Gastrocnemius medialis (tissue), 4 donors: ENCODE results near the gene PITX3. TPM values are rescaled to one million over a fixed set of nuclear protein-coding genes. Genes with fewer than 3 reads are reported as not detected.

Experiments
- ATAC-seq, 2 donors: fragments of 150-250 bp; one replicate each; pipeline ENCODE4 v1.9.1; 2016
- DNase-seq, 2 donors: peaks; one replicate each; pipeline ENCODE4 v3.0.0-alpha.2; 2019
- H3K27ac ChIP-seq, 4 donors: fragments of 200-600 bp; sonication (generic); 1 replicate in 1 of 4; 2 replicates in 3 of 4; pipeline ENCODE4 v1.5.1; 2016 to 2018; ENCODE audit warnings: mild to moderate bottlenecking in 2 of 4, moderate library complexity in 1 of 4
- H3K27me3 ChIP-seq, 3 donors: fragments of 200-600 bp; sonication (generic) in 2 of 3; 1 replicate in 1 of 3; 2 replicates in 2 of 3; pipeline versions ENCODE4 v1.5.1 to v1.6.0; 2016 to 2019; ENCODE audit warnings: mild to moderate bottlenecking in 1 of 3, moderate library complexity in 1 of 3
- H3K36me3 ChIP-seq, 2 donors: fragments of 200-600 bp; sonication (generic) in 1 of 2; one replicate each; pipeline ENCODE4 v1.5.1; 2017 to 2018
- H3K4me1 ChIP-seq, 2 donors: fragments of 200-600 bp; sonication (generic) in 1 of 2; one replicate each; pipeline ENCODE4 v1.5.1; 2016 to 2017; ENCODE audit warnings: mild to moderate bottlenecking in 2 of 2
- H3K4me3 ChIP-seq, 4 donors: fragments of 200-600 bp; sonication (generic) in 3 of 4; 1 replicate in 1 of 4; 2 replicates in 3 of 4; pipeline ENCODE4 v1.5.1; 2016 to 2019; ENCODE audit warnings: mild to moderate bottlenecking in 2 of 4
- H3K9me3 ChIP-seq, 3 donors: fragments of 200-600 bp; sonication (generic) in 2 of 3; 1 replicate in 1 of 3; 2 replicates in 2 of 3; pipeline ENCODE4 v1.5.1; 2016 to 2019
- POLR2A ChIP-seq, 2 donors: fragments of 450-650 bp; IDR thresholded peaks; one replicate each; pipeline ENCODE4 v1.6.1; 2017; ENCODE audit warnings: antibody characterized with exemption in 2 of 2, mild to moderate bottlenecking in 2 of 2, moderate library complexity in 2 of 2
- in situ Hi-C, 4 donors: fragments of 200-750 bp; cut with MboI; loops; one replicate each; pipeline versions ENCODE4 v1.15.0 to v1.8.0; 2017; ENCODE audit warnings: low sequenced_read_pairs in 4 of 4
- intact Hi-C: fragments of 100-400 bp; cut with DNase I; formaldehyde crosslinking; loops from one replicate; pipeline ENCODE4 v1.15.1; 2023; ENCODE audit warnings: low total_unique reads
- total RNA-seq, 4 donors: library from RNA; depleted of rRNA; stranded (reverse); fragments of >200 nt; gene quantifications; one replicate each; pipeline versions ENCODE4 v1.1.0 to v1.2.3, GENCODE V29; 2016
- TF ChIP-seq, protein P1 (sequence below), 5 experiments: fragments of 450-650 bp in 3 of 5; fragments of 200-600 bp in 2 of 5; sonication (generic) in 2 of 5; IDR thresholded peaks in 4 of 5; conservative IDR thresholded peaks in 1 of 5; 1 replicate in 4 of 5; 2 replicates in 1 of 5; pipeline ENCODE4 v1.5.1; 2016 to 2019; ENCODE audit warnings: antibody characterized with exemption in 5 of 5, mild to moderate bottlenecking in 3 of 5, moderate library complexity in 3 of 5

PITX3 gene
- total RNA-seq, 4 donors from 2014 or later, result 4.2 to 8.9 (median 6.5) TPM

DNA sequence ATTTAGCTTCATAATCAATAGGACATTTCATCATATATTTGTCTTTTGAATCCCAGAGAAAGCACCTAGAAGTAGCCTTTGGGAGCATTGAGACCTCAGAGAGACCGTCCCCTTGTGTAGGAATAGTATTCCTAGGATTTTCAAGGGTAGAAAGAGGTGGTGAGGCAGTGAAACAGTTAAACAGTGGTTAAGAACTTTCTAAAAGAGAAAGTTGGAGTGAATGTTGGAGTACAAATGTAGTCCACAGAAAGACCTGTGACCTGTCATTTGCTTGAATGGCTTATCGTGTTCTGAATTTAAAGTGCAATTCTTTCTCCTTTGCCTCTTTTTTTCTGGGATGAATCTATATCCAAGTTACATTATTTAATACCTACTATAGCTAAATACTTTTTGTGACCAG is 34.0 kb upstream of the PITX3 start:
- H3K4me1 ChIP-seq, result peaks cover 61 to 72% of the 10 kb centered on the region in 2 donors
- peak overlapping the region; percentile 25 to 89 (median 60) for H3K27ac ChIP-seq
- ATAC-seq (no peak), DNase-seq (no peak)
- TF ChIP-seq, protein P1, sequence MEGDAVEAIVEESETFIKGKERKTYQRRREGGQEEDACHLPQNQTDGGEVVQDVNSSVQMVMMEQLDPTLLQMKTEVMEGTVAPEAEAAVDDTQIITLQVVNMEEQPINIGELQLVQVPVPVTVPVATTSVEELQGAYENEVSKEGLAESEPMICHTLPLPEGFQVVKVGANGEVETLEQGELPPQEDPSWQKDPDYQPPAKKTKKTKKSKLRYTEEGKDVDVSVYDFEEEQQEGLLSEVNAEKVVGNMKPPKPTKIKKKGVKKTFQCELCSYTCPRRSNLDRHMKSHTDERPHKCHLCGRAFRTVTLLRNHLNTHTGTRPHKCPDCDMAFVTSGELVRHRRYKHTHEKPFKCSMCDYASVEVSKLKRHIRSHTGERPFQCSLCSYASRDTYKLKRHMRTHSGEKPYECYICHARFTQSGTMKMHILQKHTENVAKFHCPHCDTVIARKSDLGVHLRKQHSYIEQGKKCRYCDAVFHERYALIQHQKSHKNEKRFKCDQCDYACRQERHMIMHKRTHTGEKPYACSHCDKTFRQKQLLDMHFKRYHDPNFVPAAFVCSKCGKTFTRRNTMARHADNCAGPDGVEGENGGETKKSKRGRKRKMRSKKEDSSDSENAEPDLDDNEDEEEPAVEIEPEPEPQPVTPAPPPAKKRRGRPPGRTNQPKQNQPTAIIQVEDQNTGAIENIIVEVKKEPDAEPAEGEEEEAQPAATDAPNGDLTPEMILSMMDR (IDR thresholded peaks at IDR 0.05 in 4 of 5, conservative IDR thresholded peaks at IDR 0.05 in 1 of 5), result no peak
- TF ChIP-seq POLR2A (IDR thresholded peaks at IDR 0.05), result no peak
- in situ Hi-C loops (no loop called here), intact Hi-C loops (no loop called here)
- no peaks in the 10 kb centered on the region for H3K36me3 ChIP-seq
- H3K9me3 ChIP-seq, result no peaks in the 10 kb centered on the region
- no peak overlapping the region for H3K4me3 ChIP-seq
- no peaks in the 10 kb centered on the region for H3K27me3 ChIP-seq

DNA sequence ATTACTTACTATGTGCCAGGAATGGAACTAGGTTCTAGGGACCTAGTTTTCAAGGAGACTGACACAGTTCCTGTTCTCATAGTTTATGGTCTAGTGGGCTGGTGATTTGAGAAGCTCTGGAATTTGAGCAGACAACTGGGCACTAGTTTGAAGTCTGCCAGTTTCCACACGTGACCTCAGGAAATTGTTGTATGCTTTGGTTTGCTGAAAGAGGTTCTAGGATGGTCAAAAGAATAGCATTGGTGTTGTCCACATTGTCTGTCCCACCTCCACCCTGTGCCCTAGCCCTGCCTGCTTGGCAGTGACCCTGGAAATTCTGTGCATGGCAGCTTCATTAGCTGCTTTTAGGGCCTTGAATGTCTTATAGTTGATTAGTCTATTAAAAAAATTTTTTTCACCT is 32.8 kb upstream of the PITX3 start:
- ATAC-seq, result peak; percentile 21 to 33

DNA sequence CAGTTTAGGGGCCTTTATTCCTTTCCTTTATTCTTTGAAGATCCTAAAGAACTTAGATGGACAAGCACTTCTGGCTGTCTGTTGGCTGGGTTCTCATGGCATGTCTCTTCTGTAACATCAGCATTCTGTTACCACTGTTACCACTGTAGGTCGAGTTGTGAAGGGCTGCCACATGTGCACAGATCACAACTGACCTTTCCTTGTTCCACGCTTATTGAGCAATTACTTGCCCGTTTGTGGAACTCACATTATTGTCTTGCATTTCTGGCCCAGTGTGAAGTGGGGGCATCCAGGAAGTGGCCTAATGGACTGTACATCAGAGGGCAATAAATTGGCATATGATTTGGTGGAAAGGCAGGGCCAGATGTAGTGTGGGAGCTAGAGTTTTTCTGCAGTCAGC is 27.7 kb upstream of the PITX3 start:
- Histone ChIP-seq H3K36me3 (no peaks in the 10 kb centered on the region), H3K27me3 (no peaks in the 10 kb centered on the region), H3K9me3 (no peaks in the 10 kb centered on the region), H3K27ac (peak overlapping the region; percentile 75 to 85 (median 83)), H3K4me1 (peaks cover 79 to 81% of the 10 kb centered on the region in 2 donors), H3K4me3 (no peak overlapping the region)
- intact Hi-C loops (no loop called here), in situ Hi-C loops (no loop called here)
- TF ChIP-seq, protein P1 (IDR thresholded peaks at IDR 0.05 in 4 of 5, conservative IDR thresholded peaks at IDR 0.05 in 1 of 5), result no peak
- no peak for TF ChIP-seq POLR2A (IDR thresholded peaks at IDR 0.05)
- peak; percentile 19 to 68 for DNase-seq
- peak; percentile 59 to 84 for ATAC-seq

More for the DNA sequence above, 32.8 kb upstream of the PITX3 start:
- H3K27me3 ChIP-seq, result no peaks in the 10 kb centered on the region
- H3K4me3 ChIP-seq, result no peak overlapping the region
- DNase-seq, result no peak
- no peaks in the 10 kb centered on the region for H3K9me3 ChIP-seq
- no peak for TF ChIP-seq POLR2A (IDR thresholded peaks at IDR 0.05)
- TF ChIP-seq, protein P1 (IDR thresholded peaks at IDR 0.05 in 4 of 5, conservative IDR thresholded peaks at IDR 0.05 in 1 of 5), result no peak
- H3K4me1 ChIP-seq, result peaks cover 57 to 72% of the 10 kb centered on the region in 2 donors
- peak overlapping the region; percentile 36 to 89 (median 73) for H3K27ac ChIP-seq
- no peaks in the 10 kb centered on the region for H3K36me3 ChIP-seq
- intact Hi-C loops (no loop called here), in situ Hi-C loops (no loop called here)

DNA sequence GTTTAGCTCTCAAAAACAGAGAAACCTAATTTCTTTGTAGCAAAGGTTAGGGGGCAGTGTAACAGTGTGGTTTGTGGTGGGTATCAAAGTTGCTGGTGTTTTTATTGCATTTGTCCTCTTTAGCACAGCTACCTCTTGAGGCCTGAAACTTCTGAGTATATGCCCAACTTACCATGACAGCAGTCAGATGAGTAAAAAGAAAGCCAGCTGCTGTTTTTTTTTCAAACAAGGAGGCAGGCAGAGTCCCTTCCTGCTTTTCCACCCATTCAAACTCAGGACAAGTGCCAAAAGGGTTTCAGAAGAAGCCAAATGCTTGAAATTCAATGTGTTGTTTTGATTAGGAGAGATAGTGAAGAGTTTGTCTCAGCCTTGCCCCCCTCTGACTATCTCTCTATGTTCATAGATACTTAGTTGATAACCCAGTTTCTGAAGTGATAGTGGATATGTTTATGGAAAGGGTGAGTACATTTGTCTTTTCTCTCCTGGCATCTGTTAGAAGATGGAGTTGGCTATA is 27.1 kb upstream of the PITX3 start:
- Histone ChIP-seq H3K9me3 (no peaks in the 10 kb centered on the region), H3K4me1 (peaks cover 79 to 81% of the 10 kb centered on the region in 2 donors), H3K4me3 (no peak overlapping the region), H3K27me3 (no peaks in the 10 kb centered on the region), H3K36me3 (no peaks in the 10 kb centered on the region), H3K27ac (peak overlapping the region; percentile 75 to 85 (median 83))
- intact Hi-C loops, result no loop called here
- TF ChIP-seq, protein P1 (IDR thresholded peaks at IDR 0.05 in 4 of 5, conservative IDR thresholded peaks at IDR 0.05 in 1 of 5), result no peak
- no peak for TF ChIP-seq POLR2A (IDR thresholded peaks at IDR 0.05)
- in situ Hi-C loops, result no loop called here
- ATAC-seq (peak in 1 of 2 donors; percentile 29), DNase-seq (no peak)

DNA sequence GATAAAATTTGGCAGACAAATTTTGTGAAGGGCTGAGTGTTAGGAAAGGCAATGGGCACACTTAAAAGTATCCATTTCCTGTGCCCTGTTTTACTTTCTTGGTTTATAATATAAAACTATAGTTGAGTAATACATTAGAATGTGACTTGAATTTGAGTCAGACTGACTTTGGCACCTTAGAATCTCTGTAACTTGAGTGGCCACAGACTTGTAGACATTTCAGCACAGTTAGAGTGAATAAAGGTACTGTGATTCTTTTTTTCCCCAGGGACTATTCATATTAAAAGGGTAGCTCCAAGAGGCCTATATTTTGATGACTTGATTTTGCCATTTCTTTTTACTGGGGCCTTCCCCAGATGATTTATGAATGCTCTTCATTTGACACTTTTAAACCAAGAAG is 26.4 kb upstream of the PITX3 start:
- peak; percentile 70 to 81 for ATAC-seq
- in situ Hi-C loops, result no loop called here

More for the DNA sequence above, 26.4 kb upstream of the PITX3 start:
- TF ChIP-seq POLR2A (IDR thresholded peaks at IDR 0.05), result no peak
- TF ChIP-seq, protein P1 (IDR thresholded peaks at IDR 0.05 in 4 of 5, conservative IDR thresholded peaks at IDR 0.05 in 1 of 5), result no peak
- intact Hi-C loops, result no loop called here
- H3K4me1 ChIP-seq, result peaks cover 79 to 82% of the 10 kb centered on the region in 2 donors
- peak overlapping the region; percentile 75 to 85 (median 83) for H3K27ac ChIP-seq
- no peaks in the 10 kb centered on the region for H3K36me3 ChIP-seq
- no peak for DNase-seq
- H3K9me3 ChIP-seq, result no peaks in the 10 kb centered on the region
- no peak overlapping the region for H3K4me3 ChIP-seq
- no peaks in the 10 kb centered on the region for H3K27me3 ChIP-seq
